HepG2 (cell line): ENCODE data around the gene MBLAC1. TPM values are rescaled to one million over a fixed set of nuclear protein-coding genes. Genes with fewer than 3 reads are reported as not detected.

Experiments
- BCL6 ChIP-seq: IDR thresholded peaks from 2 replicates; pipeline ENCODE4 v1.6.1; 2016; ENCODE audit warnings: missing genetic modification reagents, missing compliant biosample characterization
- BHLHE40 ChIP-seq: IDR thresholded peaks from 2 replicates; pipeline ENCODE4 v1.6.1; 2011; ENCODE audit warnings: low read length, improper control_type of control experiment
- KDM5B ChIP-seq: sonication (generic); formaldehyde crosslinking; IDR thresholded peaks from 2 replicates; pipeline ENCODE4 v1.4.0; 2020; ENCODE audit warnings: missing genetic modification reagents, mild to moderate bottlenecking, borderline replicate concordance
- MEIS2 ChIP-seq: sonication (generic); formaldehyde crosslinking; IDR thresholded peaks from 2 replicates; pipeline ENCODE4 v1.9.0; 2021; ENCODE audit warnings: mild to moderate bottlenecking, missing genetic modification reagents
- NRL ChIP-seq: sonication (generic); formaldehyde crosslinking; IDR thresholded peaks from 2 replicates; pipeline ENCODE4 v1.5.0; 2020; ENCODE audit warnings: missing genetic modification reagents, mild to moderate bottlenecking, moderate library complexity, borderline replicate concordance
- ZFP36L2 ChIP-seq: sonication (generic); formaldehyde crosslinking; IDR thresholded peaks from 2 replicates; pipeline ENCODE4 v1.4.0; 2020; ENCODE audit warnings: missing genetic modification reagents
- ZNF552 ChIP-seq: sonication (generic); formaldehyde crosslinking; IDR thresholded peaks from 2 replicates; pipeline ENCODE4 v1.9.0; 2022; ENCODE audit warnings: missing genetic modification reagents, mild to moderate bottlenecking, borderline replicate concordance
- polyA plus RNA-seq, 8 experiments: library from polyadenylated mRNA; depleted of rRNA in 3 of 8; stranded (reverse) in 7 of 8; unstranded in 1 of 8; fragments of >200 nt; fragmentation: Illumina TruSeq in 4 of 8; extraction: Trizol in 4 of 8; gene quantifications; 2 replicates each; pipeline versions ENCODE4 v1.2.1 to v1.2.3, GENCODE V29; 2011 to 2016; ENCODE audit warnings: low read depth in 4 of 8, missing spikeins in 1 of 8, mixed read lengths in 1 of 8; ENCODE audit not compliant: insufficient read depth in 1 of 8
- total RNA-seq, 5 experiments: library from RNA; depleted of rRNA; stranded (reverse); fragments of >200 nt; fragmentation: Illumina TruSeq; extraction: Trizol; gene quantifications; 2 replicates each; pipeline ENCODE4 v1.2.3, GENCODE V29; 2016; ENCODE audit warnings: low read depth in 1 of 5
- TF ChIP-seq, protein P1 (sequence below): sonication (generic); formaldehyde crosslinking; IDR thresholded peaks from 2 replicates; pipeline ENCODE4 v1.5.0; 2020; ENCODE audit warnings: mild to moderate bottlenecking, missing genetic modification reagents
- TF ChIP-seq, protein P2 (sequence below): sonication (generic); formaldehyde crosslinking; conservative IDR thresholded peaks from 2 replicates; pipeline ENCODE4 v1.8.0; 2022; ENCODE audit warnings: mild to moderate bottlenecking, moderate library complexity, missing genetic modification reagents
- TF ChIP-seq, protein P3 (sequence below): sonication (generic); formaldehyde crosslinking; IDR thresholded peaks from 2 replicates; pipeline ENCODE4 v1.4.0; 2020; ENCODE audit warnings: missing genetic modification reagents, mild to moderate bottlenecking, borderline replicate concordance
- TF ChIP-seq, protein P4 (sequence below): fragments of 450-650 bp; IDR thresholded peaks from 2 replicates; pipeline ENCODE4 v1.6.1; 2017; ENCODE audit warnings: mild to moderate bottlenecking
- TF ChIP-seq, protein P5 (sequence below): sonication (generic); formaldehyde crosslinking; IDR thresholded peaks from 2 replicates; pipeline ENCODE4 v1.8.0; 2022; ENCODE audit warnings: mild to moderate bottlenecking, missing genetic modification reagents; ENCODE audit not compliant: insufficient replicate concordance
- TF ChIP-seq, protein P6 (sequence below): sonication (generic); formaldehyde crosslinking; IDR thresholded peaks from 2 replicates; pipeline ENCODE4 v1.4.0; 2020; ENCODE audit warnings: mild to moderate bottlenecking, low read depth, missing genetic modification reagents

The MBLAC1 gene
- total and polyA plus RNA-seq, 2 of the 13 experiments (the other 11 are each of a cell fraction or from before 2014, with no cell fraction given) = 0.79 to 2.1 TPM

DNA sequence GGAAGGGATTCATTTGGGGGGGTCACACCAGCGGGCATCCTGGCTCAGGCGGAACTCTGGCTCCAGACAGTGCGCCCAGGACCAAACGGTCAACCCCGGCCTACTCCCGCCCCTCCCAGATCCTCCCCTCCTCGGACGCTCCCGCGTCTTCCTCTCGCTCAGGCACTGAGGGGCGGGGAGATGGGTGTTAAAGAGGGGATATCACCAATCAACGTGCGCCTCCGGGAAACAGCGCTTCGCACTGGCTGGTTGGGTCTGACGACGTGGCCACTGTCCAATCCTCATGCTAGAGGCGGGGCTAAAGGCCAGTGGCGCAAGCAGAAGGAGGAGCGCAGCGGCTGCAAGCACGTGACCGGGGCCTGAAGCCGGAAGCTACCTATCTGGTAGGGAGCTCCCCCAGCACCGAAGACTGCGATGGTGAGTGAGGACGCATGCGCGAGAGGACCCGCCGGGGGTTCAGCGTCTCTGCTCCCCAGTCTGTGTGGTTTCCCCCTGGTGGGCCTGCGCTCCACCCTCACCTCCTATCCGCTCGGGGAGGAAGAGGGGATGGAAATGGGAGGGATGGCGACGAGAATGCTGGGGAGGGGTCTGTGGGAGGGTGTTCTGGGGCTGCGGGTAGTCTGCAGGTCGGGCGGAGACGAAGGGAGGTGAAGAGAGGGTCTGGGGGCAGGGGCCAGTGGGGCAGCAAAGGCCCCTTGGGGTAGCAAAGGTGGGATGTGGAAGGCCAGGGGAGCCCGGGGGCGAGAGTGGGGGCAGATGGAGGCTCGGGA is 22.0 kb downstream of the MBLAC1 start, which contains the start of gene LAMTOR4 (continued):
- no peak for TF ChIP-seq ZNF552 (CRISPR knock-in tag)
- peak; percentile 26 for TF ChIP-seq BCL6 (CRISPR knock-in tag)
- TF ChIP-seq NRL (CRISPR knock-in tag) = peak; percentile 48; the same call in 1 of the 2 replicates
- TF ChIP-seq, protein P1, sequence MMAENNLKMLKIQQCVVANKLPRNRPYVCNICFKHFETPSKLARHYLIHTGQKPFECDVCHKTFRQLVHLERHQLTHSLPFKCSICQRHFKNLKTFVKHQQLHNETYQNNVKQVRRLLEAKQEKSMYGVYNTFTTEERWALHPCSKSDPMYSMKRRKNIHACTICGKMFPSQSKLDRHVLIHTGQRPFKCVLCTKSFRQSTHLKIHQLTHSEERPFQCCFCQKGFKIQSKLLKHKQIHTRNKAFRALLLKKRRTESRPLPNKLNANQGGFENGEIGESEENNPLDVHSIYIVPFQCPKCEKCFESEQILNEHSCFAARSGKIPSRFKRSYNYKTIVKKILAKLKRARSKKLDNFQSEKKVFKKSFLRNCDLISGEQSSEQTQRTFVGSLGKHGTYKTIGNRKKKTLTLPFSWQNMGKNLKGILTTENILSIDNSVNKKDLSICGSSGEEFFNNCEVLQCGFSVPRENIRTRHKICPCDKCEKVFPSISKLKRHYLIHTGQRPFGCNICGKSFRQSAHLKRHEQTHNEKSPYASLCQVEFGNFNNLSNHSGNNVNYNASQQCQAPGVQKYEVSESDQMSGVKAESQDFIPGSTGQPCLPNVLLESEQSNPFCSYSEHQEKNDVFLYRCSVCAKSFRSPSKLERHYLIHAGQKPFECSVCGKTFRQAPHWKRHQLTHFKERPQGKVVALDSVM = peak; percentile 32; the same call in 1 of the 2 replicates
- TF ChIP-seq KDM5B (CRISPR knock-in tag) = 0 out of 2 replicates have a peak, but pooled peaks have one; percentile 26
- TF ChIP-seq ZFP36L2 (CRISPR knock-in tag) = no peak
- TF ChIP-seq, protein P2, sequence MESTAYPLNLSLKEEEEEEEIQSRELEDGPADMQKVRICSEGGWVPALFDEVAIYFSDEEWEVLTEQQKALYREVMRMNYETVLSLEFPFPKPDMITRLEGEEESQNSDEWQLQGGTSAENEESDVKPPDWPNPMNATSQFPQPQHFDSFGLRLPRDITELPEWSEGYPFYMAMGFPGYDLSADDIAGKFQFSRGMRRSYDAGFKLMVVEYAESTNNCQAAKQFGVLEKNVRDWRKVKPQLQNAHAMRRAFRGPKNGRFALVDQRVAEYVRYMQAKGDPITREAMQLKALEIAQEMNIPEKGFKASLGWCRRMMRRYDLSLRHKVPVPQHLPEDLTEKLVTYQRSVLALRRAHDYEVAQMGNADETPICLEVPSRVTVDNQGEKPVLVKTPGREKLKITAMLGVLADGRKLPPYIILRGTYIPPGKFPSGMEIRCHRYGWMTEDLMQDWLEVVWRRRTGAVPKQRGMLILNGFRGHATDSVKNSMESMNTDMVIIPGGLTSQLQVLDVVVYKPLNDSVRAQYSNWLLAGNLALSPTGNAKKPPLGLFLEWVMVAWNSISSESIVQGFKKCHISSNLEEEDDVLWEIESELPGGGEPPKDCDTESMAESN = peak; percentile 76; the same call in 1 of the 2 replicates
- TF ChIP-seq, protein P3, sequence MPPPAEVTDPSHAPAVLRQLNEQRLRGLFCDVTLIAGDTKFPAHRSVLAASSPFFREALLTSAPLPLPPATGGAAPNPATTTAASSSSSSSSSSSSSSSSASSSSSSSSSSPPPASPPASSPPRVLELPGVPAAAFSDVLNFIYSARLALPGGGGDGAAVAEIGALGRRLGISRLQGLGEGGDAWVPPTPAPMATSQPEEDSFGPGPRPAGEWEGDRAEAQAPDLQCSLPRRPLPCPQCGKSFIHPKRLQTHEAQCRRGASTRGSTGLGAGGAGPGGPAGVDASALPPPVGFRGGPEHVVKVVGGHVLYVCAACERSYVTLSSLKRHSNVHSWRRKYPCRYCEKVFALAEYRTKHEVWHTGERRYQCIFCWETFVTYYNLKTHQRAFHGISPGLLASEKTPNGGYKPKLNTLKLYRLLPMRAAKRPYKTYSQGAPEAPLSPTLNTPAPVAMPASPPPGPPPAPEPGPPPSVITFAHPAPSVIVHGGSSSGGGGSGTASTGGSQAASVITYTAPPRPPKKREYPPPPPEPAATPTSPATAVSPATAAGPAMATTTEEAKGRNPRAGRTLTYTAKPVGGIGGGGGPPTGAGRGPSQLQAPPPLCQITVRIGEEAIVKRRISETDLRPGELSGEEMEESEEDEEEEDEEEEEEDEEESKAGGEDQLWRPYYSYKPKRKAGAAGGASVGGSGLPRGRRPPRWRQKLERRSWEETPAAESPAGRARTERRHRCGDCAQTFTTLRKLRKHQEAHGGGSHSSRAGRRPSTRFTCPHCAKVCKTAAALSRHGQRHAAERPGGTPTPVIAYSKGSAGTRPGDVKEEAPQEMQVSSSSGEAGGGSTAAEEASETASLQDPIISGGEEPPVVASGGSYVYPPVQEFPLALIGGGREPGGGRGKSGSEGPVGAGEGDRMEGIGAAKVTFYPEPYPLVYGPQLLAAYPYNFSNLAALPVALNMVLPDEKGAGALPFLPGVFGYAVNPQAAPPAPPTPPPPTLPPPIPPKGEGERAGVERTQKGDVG (CRISPR knock-in tag) = no peak
- peak; percentile 97 for TF ChIP-seq BHLHE40
- TF ChIP-seq, protein P4, sequence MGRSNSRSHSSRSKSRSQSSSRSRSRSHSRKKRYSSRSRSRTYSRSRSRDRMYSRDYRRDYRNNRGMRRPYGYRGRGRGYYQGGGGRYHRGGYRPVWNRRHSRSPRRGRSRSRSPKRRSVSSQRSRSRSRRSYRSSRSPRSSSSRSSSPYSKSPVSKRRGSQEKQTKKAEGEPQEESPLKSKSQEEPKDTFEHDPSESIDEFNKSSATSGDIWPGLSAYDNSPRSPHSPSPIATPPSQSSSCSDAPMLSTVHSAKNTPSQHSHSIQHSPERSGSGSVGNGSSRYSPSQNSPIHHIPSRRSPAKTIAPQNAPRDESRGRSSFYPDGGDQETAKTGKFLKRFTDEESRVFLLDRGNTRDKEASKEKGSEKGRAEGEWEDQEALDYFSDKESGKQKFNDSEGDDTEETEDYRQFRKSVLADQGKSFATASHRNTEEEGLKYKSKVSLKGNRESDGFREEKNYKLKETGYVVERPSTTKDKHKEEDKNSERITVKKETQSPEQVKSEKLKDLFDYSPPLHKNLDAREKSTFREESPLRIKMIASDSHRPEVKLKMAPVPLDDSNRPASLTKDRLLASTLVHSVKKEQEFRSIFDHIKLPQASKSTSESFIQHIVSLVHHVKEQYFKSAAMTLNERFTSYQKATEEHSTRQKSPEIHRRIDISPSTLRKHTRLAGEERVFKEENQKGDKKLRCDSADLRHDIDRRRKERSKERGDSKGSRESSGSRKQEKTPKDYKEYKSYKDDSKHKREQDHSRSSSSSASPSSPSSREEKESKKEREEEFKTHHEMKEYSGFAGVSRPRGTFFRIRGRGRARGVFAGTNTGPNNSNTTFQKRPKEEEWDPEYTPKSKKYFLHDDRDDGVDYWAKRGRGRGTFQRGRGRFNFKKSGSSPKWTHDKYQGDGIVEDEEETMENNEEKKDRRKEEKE = no peak
- TF ChIP-seq, protein P5, sequence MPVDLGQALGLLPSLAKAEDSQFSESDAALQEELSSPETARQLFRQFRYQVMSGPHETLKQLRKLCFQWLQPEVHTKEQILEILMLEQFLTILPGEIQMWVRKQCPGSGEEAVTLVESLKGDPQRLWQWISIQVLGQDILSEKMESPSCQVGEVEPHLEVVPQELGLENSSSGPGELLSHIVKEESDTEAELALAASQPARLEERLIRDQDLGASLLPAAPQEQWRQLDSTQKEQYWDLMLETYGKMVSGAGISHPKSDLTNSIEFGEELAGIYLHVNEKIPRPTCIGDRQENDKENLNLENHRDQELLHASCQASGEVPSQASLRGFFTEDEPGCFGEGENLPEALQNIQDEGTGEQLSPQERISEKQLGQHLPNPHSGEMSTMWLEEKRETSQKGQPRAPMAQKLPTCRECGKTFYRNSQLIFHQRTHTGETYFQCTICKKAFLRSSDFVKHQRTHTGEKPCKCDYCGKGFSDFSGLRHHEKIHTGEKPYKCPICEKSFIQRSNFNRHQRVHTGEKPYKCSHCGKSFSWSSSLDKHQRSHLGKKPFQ = peak; percentile 92
- TF ChIP-seq MEIS2 (CRISPR knock-in tag) = 0 out of 2 replicates have a peak, but pooled peaks have one; percentile 44
- TF ChIP-seq, protein P6, sequence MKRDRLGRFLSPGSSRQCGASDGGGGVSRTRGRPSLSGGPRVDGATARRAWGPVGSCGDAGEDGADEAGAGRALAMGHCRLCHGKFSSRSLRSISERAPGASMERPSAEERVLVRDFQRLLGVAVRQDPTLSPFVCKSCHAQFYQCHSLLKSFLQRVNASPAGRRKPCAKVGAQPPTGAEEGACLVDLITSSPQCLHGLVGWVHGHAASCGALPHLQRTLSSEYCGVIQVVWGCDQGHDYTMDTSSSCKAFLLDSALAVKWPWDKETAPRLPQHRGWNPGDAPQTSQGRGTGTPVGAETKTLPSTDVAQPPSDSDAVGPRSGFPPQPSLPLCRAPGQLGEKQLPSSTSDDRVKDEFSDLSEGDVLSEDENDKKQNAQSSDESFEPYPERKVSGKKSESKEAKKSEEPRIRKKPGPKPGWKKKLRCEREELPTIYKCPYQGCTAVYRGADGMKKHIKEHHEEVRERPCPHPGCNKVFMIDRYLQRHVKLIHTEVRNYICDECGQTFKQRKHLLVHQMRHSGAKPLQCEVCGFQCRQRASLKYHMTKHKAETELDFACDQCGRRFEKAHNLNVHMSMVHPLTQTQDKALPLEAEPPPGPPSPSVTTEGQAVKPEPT = peak; percentile 75; the same call in 1 of the 2 replicates
